B cell (primary cell): ENCODE measurements around the gene COL19A1. TPM values are rescaled to one million over a fixed set of nuclear protein-coding genes. Genes with fewer than 3 reads are reported as not detected.

Source experiments
- ATAC-seq: fragments of 200-7000 bp; cut with Tn5 transposase; one replicate; pipeline ENCODE4 v1.10.0; 2021; ENCODE audit warnings: low read depth, mild to moderate bottlenecking, moderate number of reproducible peaks, moderate library complexity
- CTCF ChIA-PET: fragments of 350-600 bp; sonication (Branson Sonifier 250); formaldehyde crosslinking; loops from one replicate; lab custom pipeline; 2021; ENCODE audit warnings: antibody characterized with exemption, inconsistent platforms; lab: Charles Lee
- POLR2A ChIA-PET: fragments of 350-600 bp; sonication (Branson Sonifier 250); formaldehyde crosslinking; loops from one replicate; lab custom pipeline; 2021; ENCODE audit warnings: antibody characterized with exemption; lab: Charles Lee
- DNase-seq: peaks from one replicate; pipeline ENCODE4 v3.0.0; 2013
- H2AFZ ChIP-seq: 2 replicates; pipeline ENCODE4 v1.6.1; 2012; ENCODE audit warnings: mild to moderate bottlenecking, low read depth, low read length; ENCODE audit not compliant: insufficient read depth, poor library complexity, severe bottlenecking
- H3K27ac ChIP-seq, 2 donors: 1 replicate in 1 of 2; 2 replicates in 1 of 2; pipeline ENCODE4 v1.5.1; 2012 to 2013; ENCODE audit warnings: low read length in 2 of 2, mild to moderate bottlenecking in 2 of 2, moderate library complexity in 1 of 2
- H3K27me3 ChIP-seq, 4 experiments: fragments of 200-600 bp in 1 of 4; sonication (generic) in 1 of 4; replicated peaks in 1 of 4; 1 replicate in 2 of 4; 2 replicates in 2 of 4; pipeline versions ENCODE4 v1.6.1 to v1.7.0; 2013 to 2016; ENCODE audit warnings: low read length in 3 of 4, mild to moderate bottlenecking in 2 of 4, mixed read lengths in 1 of 4, moderate library complexity in 1 of 4; ENCODE audit not compliant: insufficient read depth in 4 of 4, control insufficient read depth in 3 of 4; ENCODE audit errors: control extremely low read depth in 1 of 4
- H3K36me3 ChIP-seq, 2 experiments: replicated peaks in 1 of 2; 1 replicate in 1 of 2; 2 replicates in 1 of 2; pipeline versions ENCODE4 v1.6.1 to v1.7.1; 2013; ENCODE audit warnings: low read length in 1 of 2; ENCODE audit not compliant: insufficient read depth in 2 of 2, control insufficient read depth in 1 of 2; ENCODE audit errors: control extremely low read depth in 1 of 2, extremely low read depth in 1 of 2
- H3K4me1 ChIP-seq, 2 donors: fragments of 200-600 bp in 1 of 2; sonication (generic) in 1 of 2; 1 replicate in 1 of 2; 2 replicates in 1 of 2; pipeline versions ENCODE4 v1.5.1 to v1.6.1; 2013 to 2017; ENCODE audit warnings: low read length in 2 of 2; ENCODE audit not compliant: control insufficient read depth in 2 of 2, insufficient read depth in 2 of 2
- H3K4me2 ChIP-seq: replicated peaks from 2 replicates; pipeline ENCODE3; 2012; ENCODE audit warnings: mild to moderate bottlenecking, low read depth, low read length; ENCODE audit not compliant: poor library complexity, severe bottlenecking
- H3K4me3 ChIP-seq, 5 experiments: fragments of 200-600 bp in 1 of 5; sonication (generic) in 1 of 5; 1 replicate in 3 of 5; 2 replicates in 2 of 5; pipeline versions ENCODE4 v1.5.1 to v1.7.0; 2011 to 2016; ENCODE audit warnings: low read length in 4 of 5, mild to moderate bottlenecking in 4 of 5, low read depth in 2 of 5, control low read depth in 1 of 5, moderate library complexity in 1 of 5; ENCODE audit not compliant: insufficient read depth in 1 of 5; ENCODE audit errors: control extremely low read depth in 1 of 5, extremely low read depth in 1 of 5
- H3K79me2 ChIP-seq: fragments of 200-600 bp; sonication (generic); one replicate; pipeline ENCODE4 v1.6.0; 2016; ENCODE audit warnings: low read length; ENCODE audit not compliant: control insufficient read depth, insufficient read depth
- H3K9ac ChIP-seq: fragments of 200-600 bp; sonication (generic); 2 replicates; pipeline ENCODE4 v1.6.1; 2017; ENCODE audit warnings: mild to moderate bottlenecking, low read length, moderate library complexity
- H3K9me3 ChIP-seq, 3 donors: one replicate each; pipeline versions ENCODE4 v1.6.1 to v1.7.1; 2013; ENCODE audit warnings: low read length in 2 of 3; ENCODE audit not compliant: control insufficient read depth in 2 of 3, insufficient read depth in 1 of 3; ENCODE audit errors: control extremely low read depth in 1 of 3
- H4K20me1 ChIP-seq: 2 replicates; pipeline ENCODE4 v1.6.0; 2012; ENCODE audit warnings: mild to moderate bottlenecking, low read length; ENCODE audit not compliant: insufficient read depth, control insufficient read depth, poor library complexity, severe bottlenecking
- H3K27ac Mint-ChIP-seq: one replicate; pipeline ENCODE4 v1.8.0; 2021; ENCODE audit warnings: mixed read lengths
- H3K27me3 Mint-ChIP-seq: one replicate; pipeline ENCODE4 v1.8.0; 2021; ENCODE audit warnings: mixed read lengths
- H3K4me1 Mint-ChIP-seq: one replicate; pipeline ENCODE4 v1.8.0; 2021; ENCODE audit warnings: mixed read lengths
- H3K4me3 Mint-ChIP-seq: one replicate; pipeline ENCODE4 v1.8.0; 2021; ENCODE audit warnings: mixed read lengths
- H3K9me3 Mint-ChIP-seq: one replicate; pipeline ENCODE4 v1.8.0; 2022; ENCODE audit warnings: mixed read lengths; ENCODE audit not compliant: insufficient read depth
- EZH2 ChIP-seq: IDR thresholded peaks from 2 replicates; pipeline ENCODE4 v1.6.1; 2012; ENCODE audit warnings: borderline replicate concordance, low read depth, mild to moderate bottlenecking, moderate library complexity, low read length; ENCODE audit not compliant: insufficient read depth, poor library complexity, severe bottlenecking
- WGBS: methylation state at CpG from one replicate; pipeline ENCODE4 v1.1.5; 2013; ENCODE audit warnings: missing lambda C conversion rate; ENCODE audit not compliant: insufficient coverage; 5-methylcytosine and 5-hydroxymethylcytosine counted together
- intact Hi-C: fragments of 100-400 bp; cut with micrococcal nuclease; formaldehyde crosslinking; loops from one replicate; pipeline ENCODE4 v1.10.0; 2022
- polyA plus RNA-seq: library from polyadenylated mRNA; depleted of rRNA; stranded (reverse); fragments of >200 nt; gene quantifications from 2 replicates; pipeline ENCODE4 v1.2.3, GENCODE V29; 2012
- total RNA-seq, 2 donors: library from RNA; stranded (reverse); fragments of 120-200 nt in 1 of 2; gene quantifications; 1 replicate in 1 of 2; 2 replicates in 1 of 2; pipeline versions ENCODE4 v1.2.3 to v1.2.4, GENCODE V29; 2013 to 2022
- TF ChIP-seq, protein P1 (sequence below): fragments of 200-600 bp; IDR thresholded peaks from one replicate; pipeline ENCODE4 v1.8.0; 2022; ENCODE audit warnings: antibody characterized with exemption, mild to moderate bottlenecking

COL19A1 gene
- total and polyA plus RNA-seq, 2 donors (not counting 1 experiment from before 2014, with no cell fraction given): 14.6 to 61.4 TPM

GRCh38 chr6:69914015-69914485 lies 47.7 kb downstream of the COL19A1 start:
- Mint-ChIP-seq H3K4me1 (peaks cover 55% of the 10 kb centered on the region), H3K27ac (peak overlapping the region; percentile 35), H3K9me3 (no peaks in the 10 kb centered on the region), H3K4me3 (no peak overlapping the region), H3K27me3 (no peaks in the 10 kb centered on the region)
- ChIA-PET POLR2A (no interaction called here), CTCF (interaction anchor here (1.3 kb wide), 2 partner anchors 47 to 78 kb away, joined by 4 read pairs; no protein-coding TSS in a partner anchor)
- H3K9ac ChIP-seq: no peak overlapping the region
- no peaks in the 10 kb centered on the region for H3K27me3 ChIP-seq
- ATAC-seq: no peak
- peaks cover 8% of the 10 kb centered on the region for H3K79me2 ChIP-seq
- H3K9me3 ChIP-seq: peaks cover 0 to 4% (median 1%) of the 10 kb centered on the region in 3 donors
- H2AFZ ChIP-seq: no peak overlapping the region
- no peak for DNase-seq
- no peak for TF ChIP-seq EZH2
- TF ChIP-seq, protein P1, sequence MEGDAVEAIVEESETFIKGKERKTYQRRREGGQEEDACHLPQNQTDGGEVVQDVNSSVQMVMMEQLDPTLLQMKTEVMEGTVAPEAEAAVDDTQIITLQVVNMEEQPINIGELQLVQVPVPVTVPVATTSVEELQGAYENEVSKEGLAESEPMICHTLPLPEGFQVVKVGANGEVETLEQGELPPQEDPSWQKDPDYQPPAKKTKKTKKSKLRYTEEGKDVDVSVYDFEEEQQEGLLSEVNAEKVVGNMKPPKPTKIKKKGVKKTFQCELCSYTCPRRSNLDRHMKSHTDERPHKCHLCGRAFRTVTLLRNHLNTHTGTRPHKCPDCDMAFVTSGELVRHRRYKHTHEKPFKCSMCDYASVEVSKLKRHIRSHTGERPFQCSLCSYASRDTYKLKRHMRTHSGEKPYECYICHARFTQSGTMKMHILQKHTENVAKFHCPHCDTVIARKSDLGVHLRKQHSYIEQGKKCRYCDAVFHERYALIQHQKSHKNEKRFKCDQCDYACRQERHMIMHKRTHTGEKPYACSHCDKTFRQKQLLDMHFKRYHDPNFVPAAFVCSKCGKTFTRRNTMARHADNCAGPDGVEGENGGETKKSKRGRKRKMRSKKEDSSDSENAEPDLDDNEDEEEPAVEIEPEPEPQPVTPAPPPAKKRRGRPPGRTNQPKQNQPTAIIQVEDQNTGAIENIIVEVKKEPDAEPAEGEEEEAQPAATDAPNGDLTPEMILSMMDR: no peak
- intact Hi-C loops: no loop called here
- H3K4me2 ChIP-seq: no peak overlapping the region
- H3K4me3 ChIP-seq: no peak overlapping the region
- WGBS: 100% methylated on average over 1 of the region's 2 CpGs
- peaks cover 26 to 43% of the 10 kb centered on the region in 2 donors for H3K4me1 ChIP-seq
- peaks cover 0 to 6% of the 10 kb centered on the region in 2 experiments for H3K36me3 ChIP-seq
- peak overlapping the region; percentile 4 to 69 for H3K27ac ChIP-seq
- no peaks in the 10 kb centered on the region for H4K20me1 ChIP-seq

- H3K79me2 ChIP-seq: peaks cover 8% of the 10 kb centered on the region
- H3K9ac ChIP-seq: no peak overlapping the region
- H3K9me3 ChIP-seq: peaks cover 0 to 4% (median 1%) of the 10 kb centered on the region in 3 donors
- H3K27me3 Mint-ChIP-seq: no peaks in the 10 kb centered on the region
- H4K20me1 ChIP-seq: no peaks in the 10 kb centered on the region
- CTCF ChIA-PET: no interaction called here
- H3K27me3 ChIP-seq: no peaks in the 10 kb centered on the region
- H3K4me3 ChIP-seq: no peak overlapping the region
- no peaks in the 10 kb centered on the region for H3K9me3 Mint-ChIP-seq
- H3K27ac ChIP-seq: peak overlapping the region in 1 of 2 donors; percentile 64
- peaks cover 0 to 6% of the 10 kb centered on the region in 2 experiments for H3K36me3 ChIP-seq
- intact Hi-C loops: no loop called here
- DNase-seq (no peak), ATAC-seq (no peak)
- WGBS: no CpG with 5 or more reads among the region's 2 CpGs
- no peak overlapping the region for H3K4me3 Mint-ChIP-seq
- H3K4me1 Mint-ChIP-seq: peaks cover 58% of the 10 kb centered on the region
- POLR2A ChIA-PET: interaction anchor here (0.6 kb wide), 1 partner anchor 96 kb away, joined by 7 read pairs; no protein-coding TSS in a partner anchor
- H2AFZ ChIP-seq: no peak overlapping the region
- H3K4me1 ChIP-seq: peaks cover 26 to 43% of the 10 kb centered on the region in 2 donors
- no peak for TF ChIP-seq EZH2
- TF ChIP-seq, protein P1: no peak
- no peak overlapping the region for H3K27ac Mint-ChIP-seq
- no peak overlapping the region for H3K4me2 ChIP-seq
Observed at GRCh38 chr6:69915346-69915745, 49.0 kb downstream of the COL19A1 start.
